Measurements from ENCODE around the gene RIMKLA. TPM values are rescaled to one million over a fixed set of nuclear protein-coding genes. Genes with fewer than 3 reads are reported as not detected.

The RIMKLA gene
- total and polyA plus RNA-seq, 2 of the 13 experiments (the other 11 are each of a cell fraction or from before 2014, with no cell fraction given): 2.5 to 3.8 TPM

- TF ChIP-seq PRDM10 (CRISPR knock-in tag; IDR thresholded peaks at IDR 0.05; ENCODE audit: low read depth) (no peak), NFKBIZ (CRISPR knock-in tag; IDR thresholded peaks at IDR 0.05) (no peak), CEBPZ (IDR thresholded peaks at IDR 0.05; ENCODE audit: low read length) (no peak), ZNF557 (CRISPR knock-in tag; IDR thresholded peaks at IDR 0.05) (no peak), ZNF33B (CRISPR knock-in tag; IDR thresholded peaks at IDR 0.05) (no peak), TIGD3 (CRISPR knock-in tag; IDR thresholded peaks at IDR 0.05; ENCODE audit: borderline replicate concordance) (no peak)
Observed at GRCh38 chr1:42420121-42420520, 39.5 kb downstream of the RIMKLA start (continued).

Data from HepG2 (cell line).